ENCODE data around the gene ENAM.
"Not testable (repeated sequence)": the region's sequence is repeated elsewhere in the genome, so short reads cannot be mapped to it uniquely, and the experiment has no call there.

ENAM gene

DNA sequence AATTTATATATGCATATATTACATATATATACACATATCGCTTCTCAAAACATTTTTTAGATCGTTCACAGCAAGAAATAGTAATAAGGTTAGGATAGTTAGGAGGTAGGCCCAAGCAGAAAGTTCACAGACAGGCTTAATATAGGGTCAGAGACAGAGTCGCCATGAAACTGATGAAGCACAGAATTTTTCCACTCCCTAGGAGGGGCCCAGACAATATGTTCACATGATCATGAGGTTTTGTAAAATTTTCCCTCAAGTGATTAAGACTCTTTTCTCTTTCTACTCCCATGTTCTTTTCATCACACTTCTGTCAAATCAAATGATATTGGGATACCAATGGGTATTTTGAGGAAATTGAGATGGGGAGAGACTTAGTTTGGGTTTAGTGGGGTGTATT is 5.2 kb upstream of the ENAM start:
- no peak for TF ChIP-seq POU2F2 (IDR thresholded peaks at IDR 0.05; ENCODE audit: low read depth, low read length)
- DNase-seq (ENCODE audit: insufficient read length, low spot score) = no peak
- no peak for FAIRE-seq

DNA sequence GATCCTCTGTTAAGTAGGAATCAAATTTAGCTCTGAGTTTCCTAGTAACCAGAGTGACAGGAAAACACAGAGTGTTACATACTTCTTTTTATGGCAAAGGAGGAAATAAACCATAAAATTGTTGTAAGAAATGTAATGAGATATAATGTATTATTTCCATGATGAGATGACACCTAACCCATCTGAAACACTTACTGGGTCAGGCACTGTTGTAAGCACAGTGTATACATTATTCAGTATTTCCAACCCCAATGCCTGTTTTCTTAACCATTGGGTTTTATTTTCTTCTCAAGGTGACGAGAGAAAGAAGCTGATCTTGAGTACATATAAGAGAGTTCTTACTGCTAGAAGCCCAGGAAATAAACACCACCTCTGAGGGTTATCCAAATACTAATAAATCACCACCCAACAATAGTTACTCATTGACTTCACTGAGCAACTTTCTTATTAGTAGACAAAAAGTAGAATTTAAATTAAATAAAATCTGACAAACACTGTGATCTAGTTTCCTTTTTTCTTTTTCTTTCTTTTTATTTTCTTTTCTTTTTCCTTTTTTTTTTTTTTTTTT is 4.2 kb upstream of the ENAM start:
- TF ChIP-seq SPI1 (IDR thresholded peaks at IDR 0.05; ENCODE audit: low read depth, low read length) (no peak), POLR2AphosphoS5 (IDR thresholded peaks at IDR 0.05; ENCODE audit: low read depth, low read length) (no peak), POU2F2 (IDR thresholded peaks at IDR 0.05; ENCODE audit: low read depth, low read length) (no peak), PAX5 (IDR thresholded peaks at IDR 0.05; ENCODE audit: insufficient read depth, low read length, severe bottlenecking) (no peak), POLR2A (IDR thresholded peaks at IDR 0.05; ENCODE audit: low read depth, low read length) (no peak), TAF1 (IDR thresholded peaks at IDR 0.05; ENCODE audit: low read depth, low read length) (no peak)
- no peak for DNase-seq (ENCODE audit: insufficient read length, low spot score)
- no peak for FAIRE-seq

DNA sequence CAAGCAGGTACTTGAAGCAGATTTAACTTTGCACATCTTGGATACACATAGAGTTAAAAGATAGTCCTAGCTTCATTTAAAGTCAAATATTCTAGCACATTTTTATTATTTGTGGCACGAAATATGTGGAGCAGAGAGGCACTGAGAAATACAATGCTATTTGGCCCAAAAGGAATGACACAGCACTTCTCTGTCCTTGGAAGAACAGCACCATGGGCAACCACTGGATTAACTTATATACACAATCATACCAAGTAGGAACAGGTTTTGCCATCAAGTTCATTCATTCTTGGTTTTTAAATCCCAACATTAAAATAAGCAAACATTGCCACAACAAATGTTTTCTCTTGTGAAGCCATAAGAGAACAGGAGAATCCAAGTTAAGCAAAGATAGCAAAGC is 924 bp upstream of the ENAM start:
- DNase-seq (ENCODE audit: insufficient read length, low spot score) (no peak), FAIRE-seq (no peak)
- TF ChIP-seq SPI1 (IDR thresholded peaks at IDR 0.05; ENCODE audit: low read depth, low read length) (no peak), PAX5 (IDR thresholded peaks at IDR 0.05; ENCODE audit: insufficient read depth, low read length, severe bottlenecking) (no peak), POLR2A (IDR thresholded peaks at IDR 0.05; ENCODE audit: low read depth, low read length) (no peak), POLR2AphosphoS5 (IDR thresholded peaks at IDR 0.05; ENCODE audit: low read depth, low read length) (no peak), POU2F2 (IDR thresholded peaks at IDR 0.05; ENCODE audit: low read depth, low read length) (no peak), TAF1 (IDR thresholded peaks at IDR 0.05; ENCODE audit: low read depth, low read length) (no peak)

DNA sequence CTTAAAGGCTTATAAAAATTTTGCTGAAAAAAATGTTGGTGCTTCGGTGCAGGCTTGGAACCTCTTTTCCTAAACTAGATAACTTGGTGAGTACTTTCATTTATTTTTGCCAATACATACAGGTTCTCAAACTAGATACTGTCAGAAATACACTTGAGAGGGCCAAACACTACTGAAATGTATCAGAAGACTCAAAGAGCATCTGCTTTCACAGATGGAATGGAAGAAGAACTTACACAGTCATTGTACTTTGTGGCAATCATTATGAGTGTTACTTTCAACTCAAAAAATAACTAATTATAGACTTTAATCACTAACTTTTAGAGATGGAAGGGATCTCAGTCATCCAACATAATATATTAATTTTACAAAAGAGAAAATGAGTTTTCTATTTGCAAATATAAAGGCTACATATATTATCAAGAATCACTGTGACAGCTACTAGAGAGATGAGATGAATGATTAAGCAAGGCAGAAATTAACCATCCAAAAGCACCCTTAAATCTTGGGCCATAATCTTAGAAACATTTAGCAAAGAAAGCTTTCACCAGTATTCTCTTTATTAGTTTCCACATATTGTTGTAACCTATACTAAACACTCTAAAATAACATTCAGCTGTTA is 1.0 kb downstream of the ENAM start:
- TF ChIP-seq POLR2AphosphoS5 (IDR thresholded peaks at IDR 0.05; ENCODE audit: low read depth, low read length) = no peak
- no peak for TF ChIP-seq POLR2A (IDR thresholded peaks at IDR 0.05; ENCODE audit: low read depth, low read length)
- TF ChIP-seq TAF1 (IDR thresholded peaks at IDR 0.05; ENCODE audit: low read depth, low read length) = no peak
- no peak for TF ChIP-seq SPI1 (IDR thresholded peaks at IDR 0.05; ENCODE audit: low read depth, low read length)
- TF ChIP-seq PAX5 (IDR thresholded peaks at IDR 0.05; ENCODE audit: insufficient read depth, low read length, severe bottlenecking) = no peak
- no peak for TF ChIP-seq POU2F2 (IDR thresholded peaks at IDR 0.05; ENCODE audit: low read depth, low read length)
- no peak for FAIRE-seq

DNA sequence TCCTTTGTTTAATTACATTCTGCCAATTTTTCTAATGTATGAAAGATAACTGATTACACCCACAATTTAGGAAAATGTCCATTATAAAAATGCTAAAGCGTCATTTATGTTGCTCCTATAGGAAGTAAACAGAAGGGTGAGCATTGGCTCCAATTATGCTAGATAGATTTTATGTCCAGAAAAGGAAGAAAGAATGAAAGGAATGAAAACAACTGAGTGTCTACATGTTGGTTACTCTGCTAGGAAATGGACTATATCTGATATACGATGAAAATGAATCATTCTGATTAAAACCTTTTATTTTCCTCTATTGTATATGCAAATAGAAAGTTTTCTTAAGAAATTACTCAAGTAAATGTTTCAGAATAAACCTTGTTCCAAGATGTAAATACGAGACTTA is 1.6 kb downstream of the ENAM start:
- TF ChIP-seq PAX5 (IDR thresholded peaks at IDR 0.05; ENCODE audit: insufficient read depth, low read length, severe bottlenecking) = no peak
- TF ChIP-seq TAF1 (IDR thresholded peaks at IDR 0.05; ENCODE audit: low read depth, low read length) = no peak
- no peak for TF ChIP-seq POLR2A (IDR thresholded peaks at IDR 0.05; ENCODE audit: low read depth, low read length)
- no peak for TF ChIP-seq POU2F2 (IDR thresholded peaks at IDR 0.05; ENCODE audit: low read depth, low read length)
- no peak for TF ChIP-seq POLR2AphosphoS5 (IDR thresholded peaks at IDR 0.05; ENCODE audit: low read depth, low read length)
- no peak for TF ChIP-seq SPI1 (IDR thresholded peaks at IDR 0.05; ENCODE audit: low read depth, low read length)
- FAIRE-seq = no peak
- no peak for DNase-seq (ENCODE audit: insufficient read length, low spot score)

More for the DNA sequence above, 1.0 kb downstream of the ENAM start:
- DNase-seq (ENCODE audit: insufficient read length, low spot score) = no peak

DNA sequence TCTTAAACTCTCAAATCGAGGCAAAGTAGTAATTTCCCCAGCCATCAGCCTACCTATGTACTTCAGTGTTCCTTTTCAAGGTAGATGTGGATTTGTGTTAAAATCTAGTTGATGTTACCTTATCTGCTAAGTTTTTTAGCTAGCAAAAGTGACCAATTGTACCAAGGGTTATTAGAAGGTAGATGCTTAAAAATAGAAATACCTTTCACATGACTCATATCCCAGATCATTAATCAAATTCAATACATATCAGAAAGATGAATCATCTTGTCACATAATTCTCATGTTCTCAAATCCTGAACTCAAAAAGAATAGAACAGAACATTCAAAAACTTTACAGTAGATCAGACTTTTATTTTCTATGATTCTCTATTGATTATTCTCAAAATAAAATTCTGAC is 3.5 kb downstream of the ENAM start:
- no peak for DNase-seq (ENCODE audit: insufficient read length, low spot score)
- FAIRE-seq = no peak
- no peak for TF ChIP-seq POLR2AphosphoS5 (IDR thresholded peaks at IDR 0.05; ENCODE audit: low read depth, low read length)
- no peak for TF ChIP-seq TAF1 (IDR thresholded peaks at IDR 0.05; ENCODE audit: low read depth, low read length)
- no peak for TF ChIP-seq POU2F2 (IDR thresholded peaks at IDR 0.05; ENCODE audit: low read depth, low read length)
- TF ChIP-seq SPI1 (IDR thresholded peaks at IDR 0.05; ENCODE audit: low read depth, low read length) = no peak

DNA sequence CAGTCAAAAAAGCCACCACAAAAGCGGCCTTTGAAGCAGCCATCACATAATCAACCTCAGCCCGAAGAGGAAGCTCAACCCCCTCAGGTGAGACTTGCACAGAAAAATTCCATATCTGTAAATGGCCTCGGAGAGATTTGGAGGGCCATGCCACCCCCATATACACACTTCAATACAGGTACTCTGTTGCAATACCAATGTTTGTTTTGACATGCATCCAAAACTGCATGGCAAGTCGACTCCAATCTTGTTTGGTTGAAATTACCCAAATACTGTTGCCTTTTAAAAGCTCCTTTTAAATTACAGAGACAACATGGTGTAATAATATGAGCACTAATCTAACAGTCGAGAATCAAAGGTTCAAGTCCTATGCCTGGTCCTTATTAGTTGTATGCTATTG is 5.9 kb downstream of the ENAM start:
- no peak for FAIRE-seq
- DNase-seq (ENCODE audit: insufficient read length, low spot score) = no peak
- no peak for TF ChIP-seq SPI1 (IDR thresholded peaks at IDR 0.05; ENCODE audit: low read depth, low read length)
- no peak for TF ChIP-seq POLR2AphosphoS5 (IDR thresholded peaks at IDR 0.05; ENCODE audit: low read depth, low read length)
- TF ChIP-seq TAF1 (IDR thresholded peaks at IDR 0.05; ENCODE audit: low read depth, low read length) = no peak
- no peak for TF ChIP-seq POU2F2 (IDR thresholded peaks at IDR 0.05; ENCODE audit: low read depth, low read length)
- TF ChIP-seq POLR2A (IDR thresholded peaks at IDR 0.05; ENCODE audit: low read depth, low read length) = no peak
- no peak for TF ChIP-seq PAX5 (IDR thresholded peaks at IDR 0.05; ENCODE audit: insufficient read depth, low read length, severe bottlenecking)

DNA sequence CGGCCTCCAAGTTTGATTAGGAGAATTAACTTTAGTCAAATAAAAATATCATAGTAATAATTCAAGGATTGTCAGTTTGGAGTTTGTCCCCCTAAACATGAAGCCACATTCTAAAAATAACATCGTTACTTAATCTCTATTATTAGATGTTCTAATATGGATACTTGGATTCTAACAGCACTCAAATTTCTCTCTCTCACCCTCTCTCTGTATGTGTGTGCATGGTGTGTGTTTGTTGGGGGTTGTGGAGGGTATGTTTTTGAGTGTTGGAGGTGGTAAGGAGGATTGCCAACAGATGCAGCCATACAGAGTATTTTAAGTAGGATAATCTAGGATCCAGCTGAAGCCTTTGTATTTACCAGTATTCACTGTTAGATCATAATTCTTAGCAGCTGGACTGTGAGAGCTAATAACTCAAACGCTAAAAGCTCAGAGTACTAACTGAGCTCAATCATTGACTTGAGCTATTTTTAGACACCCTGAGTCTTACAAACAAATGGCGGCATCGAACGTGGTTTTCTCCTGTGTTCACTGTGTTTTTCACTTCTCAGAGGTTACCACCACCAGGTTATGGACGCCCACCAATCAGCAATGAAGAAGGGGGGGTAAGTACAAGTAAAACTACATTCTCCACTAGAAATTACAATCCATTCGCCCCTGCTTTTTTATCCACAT is 8.8 kb downstream of the ENAM start:
- DNase-seq (ENCODE audit: insufficient read length, low spot score) (no peak), FAIRE-seq (peak; percentile 43)
- TF ChIP-seq POLR2A (IDR thresholded peaks at IDR 0.05; ENCODE audit: low read depth, low read length) = no peak
- no peak for TF ChIP-seq POU2F2 (IDR thresholded peaks at IDR 0.05; ENCODE audit: low read depth, low read length)
- no peak for TF ChIP-seq TAF1 (IDR thresholded peaks at IDR 0.05; ENCODE audit: low read depth, low read length)
- TF ChIP-seq PAX5 (IDR thresholded peaks at IDR 0.05; ENCODE audit: insufficient read depth, low read length, severe bottlenecking) = no peak
- TF ChIP-seq SPI1 (IDR thresholded peaks at IDR 0.05; ENCODE audit: low read depth, low read length) = no peak
- TF ChIP-seq POLR2AphosphoS5 (IDR thresholded peaks at IDR 0.05; ENCODE audit: low read depth, low read length) = no peak

DNA sequence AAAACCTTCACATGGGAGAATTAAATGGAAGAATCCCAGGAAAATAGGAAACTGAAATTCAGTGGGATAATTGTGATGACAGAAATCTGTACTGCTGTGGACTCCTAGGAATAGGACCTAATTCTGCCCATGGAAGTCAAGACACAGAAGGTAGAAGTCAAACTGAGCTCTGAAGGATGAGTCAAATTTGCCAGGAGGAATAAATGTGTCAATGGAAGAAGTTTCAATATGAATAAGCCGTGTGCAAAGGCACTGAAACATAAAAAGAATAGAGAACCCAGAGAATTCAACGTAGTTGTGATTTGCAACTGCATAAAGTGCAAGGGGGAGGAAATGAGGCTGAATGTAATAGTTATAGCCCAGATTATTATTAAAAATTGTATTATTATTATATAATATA is 11.6 kb downstream of the ENAM start:
- no peak for FAIRE-seq
- TF ChIP-seq PAX5 (IDR thresholded peaks at IDR 0.05; ENCODE audit: insufficient read depth, low read length, severe bottlenecking) (no peak), TAF1 (IDR thresholded peaks at IDR 0.05; ENCODE audit: low read depth, low read length) (no peak), POLR2A (IDR thresholded peaks at IDR 0.05; ENCODE audit: low read depth, low read length) (no peak), SPI1 (IDR thresholded peaks at IDR 0.05; ENCODE audit: low read depth, low read length) (no peak), POLR2AphosphoS5 (IDR thresholded peaks at IDR 0.05; ENCODE audit: low read depth, low read length) (no peak), POU2F2 (IDR thresholded peaks at IDR 0.05; ENCODE audit: low read depth, low read length) (no peak)
- DNase-seq (ENCODE audit: insufficient read length, low spot score) = no peak

DNA sequence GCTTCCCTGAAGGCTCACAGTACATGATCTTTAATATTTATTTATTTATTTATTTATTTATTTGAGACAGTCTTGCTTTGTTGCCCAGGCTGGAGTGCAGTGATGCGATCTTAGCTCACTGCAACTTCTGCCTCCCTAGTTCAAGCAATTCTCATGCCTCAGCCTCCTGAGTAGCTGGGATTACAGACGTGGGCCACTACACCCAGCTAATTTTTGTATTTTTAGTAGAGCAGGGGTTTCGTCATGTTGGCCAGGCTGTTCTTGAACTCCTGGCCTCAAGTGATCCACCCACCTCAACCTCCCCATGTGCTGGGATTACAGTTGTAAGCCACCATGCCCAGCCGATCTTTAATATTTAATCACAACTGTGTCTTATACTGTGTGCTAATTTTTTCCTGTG is 22.2 kb downstream of the ENAM start:
- not testable (repeated sequence) for FAIRE-seq; DNase-seq (ENCODE audit: insufficient read length, low spot score)

Data from GM12891 (cell line).